NCI-H2107 treated with DMSO at 0.1 percent for 48 hours (cell line): ENCODE measurements around the gene CCNQ.
A peak's percentile ranks its signal among the peaks of the same experiment; 100 is the strongest.
"Not testable (repeated sequence)": the region's sequence is repeated elsewhere in the genome, so short reads cannot be mapped to it uniquely, and the experiment has no call there.

Experiments
- DNase-seq: peaks from one replicate; lab custom pipeline; 2025; ENCODE audit not compliant: unreplicated experiment; lab: John Stamatoyannopoulos, UW

CCNQ gene

GRCh38 chrX:153623310-153624029 is 24.5 kb upstream of the CCNQ start:
- DNase-seq, result no peak

- no peak for DNase-seq
Observed at GRCh38 chrX:153622661-153623309, 23.8 kb upstream of the CCNQ start.

DNA sequence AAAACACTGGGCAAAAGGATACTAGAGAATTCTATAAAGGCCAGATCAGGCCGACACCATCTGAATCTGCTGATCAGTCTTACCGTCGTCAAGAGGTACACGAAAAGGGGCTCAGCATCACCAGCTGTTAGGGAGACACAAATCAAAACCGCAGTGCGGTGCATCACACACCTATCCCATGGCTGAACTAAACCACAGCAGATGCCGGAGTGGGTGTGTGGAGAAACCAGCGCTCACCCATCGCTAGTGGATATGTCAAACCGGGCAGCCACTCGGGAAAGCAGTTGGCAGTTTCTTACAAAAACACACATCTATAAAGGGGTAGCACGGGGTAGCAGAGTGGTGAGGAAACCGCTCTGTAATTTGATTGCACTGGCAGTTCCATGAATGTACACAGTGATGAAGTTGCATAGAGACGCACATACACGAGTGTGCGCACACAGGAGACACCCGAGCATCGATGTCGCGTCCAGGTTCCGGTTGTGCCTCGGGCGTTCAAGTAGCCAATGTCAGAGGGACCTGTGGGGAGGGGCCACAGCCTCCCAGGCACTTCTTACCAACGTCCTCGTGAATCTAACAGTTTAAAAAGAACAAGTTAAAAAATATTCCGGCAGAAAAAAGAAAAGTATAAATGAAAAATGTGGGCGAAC is 23.1 kb upstream of the CCNQ start:
- no peak for DNase-seq

DNA sequence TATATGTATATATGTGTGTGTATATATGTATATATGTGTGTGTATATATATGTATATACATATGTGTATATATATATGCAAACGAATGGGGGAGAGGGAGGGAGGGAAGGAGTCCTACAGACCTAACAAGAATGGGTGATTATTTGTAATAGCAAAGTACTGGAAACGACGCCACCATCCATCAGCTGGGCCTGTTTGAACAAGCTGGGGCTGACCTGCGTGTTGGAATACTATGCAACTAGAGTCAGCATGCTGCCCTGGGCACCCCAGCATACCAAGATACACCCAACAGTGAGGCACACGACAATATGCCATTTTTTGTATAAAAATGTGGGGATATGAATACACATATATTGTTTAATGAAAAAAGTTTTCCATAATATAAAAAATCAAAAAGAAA is 21.6 kb upstream of the CCNQ start:
- DNase-seq, result no peak

DNA sequence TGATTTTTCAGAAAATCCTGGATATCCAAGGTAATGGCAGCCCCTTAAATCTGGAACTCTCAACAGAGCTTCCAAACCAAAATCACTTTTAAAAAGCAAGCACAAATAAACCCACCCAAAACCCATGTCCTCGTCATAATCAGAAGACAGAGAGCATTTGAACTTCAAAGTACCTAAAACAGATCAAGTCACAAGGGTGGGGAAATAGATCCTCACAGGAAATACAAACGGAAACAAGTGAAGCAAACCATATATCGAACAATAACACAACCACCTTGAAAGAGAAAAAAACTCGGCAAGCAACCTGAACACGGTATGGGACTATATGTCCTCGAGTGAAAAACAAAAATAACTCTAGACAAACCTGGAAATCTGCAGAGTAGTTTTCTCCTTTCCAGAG is 15.9 kb upstream of the CCNQ start:
- no peak for DNase-seq

- no peak for DNase-seq
Observed at GRCh38 chrX:153612413-153612812, 13.5 kb upstream of the CCNQ start.

GRCh38 chrX:153611298-153612095 is 12.6 kb upstream of the CCNQ start:
- DNase-seq, result no peak

DNA sequence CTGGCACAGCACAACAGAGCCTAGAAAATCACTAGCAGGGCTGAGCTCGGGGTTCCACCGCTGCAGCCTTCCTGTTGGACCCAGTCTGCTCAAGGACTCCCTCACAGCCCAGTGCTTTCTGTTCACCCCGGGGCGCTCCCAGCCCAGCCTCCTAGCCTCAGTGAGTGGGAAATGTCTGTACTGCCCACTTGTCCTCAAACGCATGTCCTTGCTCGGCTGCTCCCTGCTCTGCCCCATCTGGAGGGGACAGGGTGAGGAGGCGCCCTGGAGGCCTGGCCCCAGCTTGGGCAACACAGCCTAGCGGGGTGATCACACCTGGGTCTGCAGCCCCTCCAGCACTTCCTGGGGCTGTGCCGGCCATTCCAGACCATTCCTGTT is 11.9 kb upstream of the CCNQ start:
- DNase-seq, result no peak

- peak; percentile 5 for DNase-seq
Observed at GRCh38 chrX:153609917-153610835, 11.2 kb upstream of the CCNQ start.

- DNase-seq, result no peak
Observed at GRCh38 chrX:153608806-153609205, 9.9 kb upstream of the CCNQ start.

GRCh38 chrX:153608376-153608775 is 9.4 kb upstream of the CCNQ start:
- DNase-seq, result no peak

DNA sequence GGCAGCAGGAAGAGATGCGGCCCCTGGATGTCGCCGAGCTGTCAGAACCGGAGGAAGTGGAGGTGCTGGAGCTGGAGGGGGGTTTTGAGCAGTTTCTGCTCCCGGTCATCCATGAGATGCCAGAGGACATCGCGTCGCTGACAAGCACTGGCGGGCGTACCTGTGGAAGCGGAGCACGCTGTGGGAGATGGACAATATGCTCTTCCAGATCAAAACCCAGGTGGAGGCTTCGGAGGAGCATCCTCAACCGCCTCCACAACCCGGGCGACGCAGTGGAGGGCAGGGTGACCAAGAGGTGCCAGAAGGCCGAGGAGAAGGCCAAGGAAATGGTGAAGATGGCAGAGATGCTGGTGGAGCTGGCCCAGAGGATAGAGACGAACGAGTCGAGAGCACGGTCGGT is 7.6 kb upstream of the CCNQ start:
- no peak for DNase-seq

DNA sequence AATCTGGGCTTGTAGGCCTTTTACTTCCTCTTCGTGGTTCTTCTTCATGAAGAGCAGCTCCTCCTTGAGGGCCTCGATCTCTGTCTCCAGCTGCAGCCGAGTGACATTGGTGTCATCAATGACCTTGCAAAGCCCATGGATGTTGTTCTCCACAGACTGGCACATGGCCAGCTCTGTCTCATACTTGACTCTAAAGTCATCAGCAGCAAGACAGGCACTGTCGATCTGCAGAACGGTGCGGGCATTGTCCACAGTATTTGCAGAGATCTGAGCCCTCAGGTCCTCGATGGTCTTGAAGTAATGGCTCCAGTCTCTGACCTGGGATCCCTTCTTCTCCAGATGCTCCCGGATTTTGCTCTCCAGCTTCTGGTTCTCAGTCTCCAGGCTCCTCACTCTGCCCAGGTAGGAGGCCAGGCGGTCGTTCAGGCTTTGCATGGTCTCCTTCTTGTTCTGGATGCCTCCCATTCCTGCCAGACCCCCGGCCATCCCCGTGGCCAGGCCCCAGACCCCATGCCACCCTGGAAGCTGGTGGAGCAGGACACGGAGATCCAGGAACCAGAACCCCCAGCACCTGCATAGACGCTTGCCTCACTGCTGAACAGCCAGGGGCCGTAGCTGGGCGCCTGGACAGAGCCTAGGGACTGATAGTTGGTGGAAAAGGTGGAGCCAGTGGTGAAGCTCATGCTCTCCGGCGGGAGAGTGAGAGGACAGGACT is 5.9 kb upstream of the CCNQ start:
- DNase-seq, result not testable (repeated sequence)

DNA sequence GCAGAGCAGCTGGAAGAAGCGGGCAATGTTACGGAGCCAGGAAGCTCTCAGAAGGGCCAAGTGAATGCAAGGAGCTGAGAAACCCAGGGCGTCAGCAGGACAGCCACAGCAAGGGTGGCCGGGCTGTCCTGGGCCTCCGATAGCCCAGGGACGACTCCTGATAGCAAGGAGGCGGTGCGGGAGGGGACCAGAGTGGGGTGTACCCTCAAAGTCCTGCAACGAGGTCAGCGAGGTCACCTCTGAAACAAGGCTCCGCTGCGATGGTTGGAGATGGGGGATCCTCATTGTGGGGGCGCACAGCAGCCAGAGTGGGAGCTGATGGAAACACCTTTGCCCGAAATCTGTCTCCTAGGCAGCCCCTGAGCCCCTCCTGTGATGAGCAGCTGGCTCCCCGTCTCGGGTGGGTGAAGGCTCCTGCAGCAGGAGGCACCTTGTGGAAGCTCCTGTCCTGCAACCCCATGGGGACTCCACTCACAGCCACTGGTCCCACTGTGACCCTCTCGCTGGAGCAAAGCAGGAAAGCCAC is 4.3 kb upstream of the CCNQ start:
- no peak for DNase-seq

- DNase-seq, result no peak
Observed at GRCh38 chrX:153602601-153603000, 3.7 kb upstream of the CCNQ start.

DNA sequence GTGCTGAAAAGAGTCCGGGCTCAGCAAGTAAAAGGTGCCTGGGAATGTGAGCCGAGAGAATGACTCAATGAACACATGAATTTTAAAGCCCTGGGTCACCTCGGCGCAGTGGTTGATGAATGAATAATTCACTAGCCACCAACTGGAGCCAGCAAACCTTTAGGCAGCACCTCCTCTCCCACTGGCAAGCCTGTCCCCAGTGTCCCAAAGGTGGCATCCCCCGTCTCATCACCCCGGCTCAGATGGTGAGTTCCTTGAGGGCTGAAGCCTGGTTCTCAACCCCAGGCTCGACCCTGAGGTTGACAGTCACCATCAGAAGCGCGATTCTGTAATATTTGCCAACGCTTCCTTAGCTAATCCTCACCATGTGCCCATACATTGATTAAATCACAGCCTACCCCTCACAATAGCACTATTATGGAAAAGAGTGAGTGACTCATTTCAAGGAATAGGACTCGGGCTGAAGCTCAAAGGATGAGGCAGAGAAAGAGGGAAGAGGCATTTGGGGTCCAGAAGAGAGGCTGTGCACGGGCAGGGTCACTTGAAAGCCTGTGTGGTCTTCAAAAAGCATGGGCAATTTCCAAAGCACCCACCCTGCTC is 2.7 kb upstream of the CCNQ start:
- DNase-seq, result no peak

GRCh38 chrX:153600921-153601320 is 2.0 kb upstream of the CCNQ start:
- DNase-seq, result no peak

GRCh38 chrX:153600032-153600373 is 1.1 kb upstream of the CCNQ start:
- no peak for DNase-seq
